ENCODE results near the gene PLCH1. TPM values are rescaled to one million over a fixed set of nuclear protein-coding genes. Genes with fewer than 3 reads are reported as not detected.

Gene PLCH1
- total and polyA plus RNA-seq, 2 donors (not counting 1 experiment from before 2014, with no cell fraction given) = under 0.01 to 0.03 TPM

GRCh38 chr3:155661042-155661441 lies 83.8 kb downstream of the PLCH1 start:
- Histone ChIP-seq H3K27me3 (ENCODE audit: control insufficient read depth, insufficient read depth, low read length) (no peaks in the 10 kb centered on the region), H3K4me1 (ENCODE audit: control insufficient read depth, extremely low read depth, insufficient read depth, low read length) (no peaks in the 10 kb centered on the region), H3K4me2 (ENCODE audit: extremely low read depth, insufficient read depth, low read length) (no peak overlapping the region), H3K79me2 (ENCODE audit: control insufficient read depth, insufficient read depth, low read length) (no peaks in the 10 kb centered on the region), H3K27ac (ENCODE audit: insufficient read depth, low read length) (no peak overlapping the region), H2AFZ (ENCODE audit: low read length) (no peak overlapping the region), H3K9ac (ENCODE audit: insufficient read depth, low read length) (no peak overlapping the region), H3K4me3 (replicated peaks in 1 of 4; ENCODE audit: control extremely low read depth in 1 of 4, insufficient read depth in 1 of 4, low read depth in 3 of 4, low read length in 4 of 4) (no peak overlapping the region), H3K36me3 (ENCODE audit: control insufficient read depth, insufficient read depth, low read length) (no peaks in the 10 kb centered on the region), H4K20me1 (ENCODE audit: control insufficient read depth, extremely low read depth, insufficient read depth, low read length) (no peaks in the 10 kb centered on the region), H3K9me3 (ENCODE audit: control insufficient read depth, insufficient read depth, low read depth, low read length) (no peaks in the 10 kb centered on the region)
- TF ChIP-seq EZH2 (IDR thresholded peaks at IDR 0.05; ENCODE audit: low read length, missing control alignments) = no peak
- TF ChIP-seq, protein P1, sequence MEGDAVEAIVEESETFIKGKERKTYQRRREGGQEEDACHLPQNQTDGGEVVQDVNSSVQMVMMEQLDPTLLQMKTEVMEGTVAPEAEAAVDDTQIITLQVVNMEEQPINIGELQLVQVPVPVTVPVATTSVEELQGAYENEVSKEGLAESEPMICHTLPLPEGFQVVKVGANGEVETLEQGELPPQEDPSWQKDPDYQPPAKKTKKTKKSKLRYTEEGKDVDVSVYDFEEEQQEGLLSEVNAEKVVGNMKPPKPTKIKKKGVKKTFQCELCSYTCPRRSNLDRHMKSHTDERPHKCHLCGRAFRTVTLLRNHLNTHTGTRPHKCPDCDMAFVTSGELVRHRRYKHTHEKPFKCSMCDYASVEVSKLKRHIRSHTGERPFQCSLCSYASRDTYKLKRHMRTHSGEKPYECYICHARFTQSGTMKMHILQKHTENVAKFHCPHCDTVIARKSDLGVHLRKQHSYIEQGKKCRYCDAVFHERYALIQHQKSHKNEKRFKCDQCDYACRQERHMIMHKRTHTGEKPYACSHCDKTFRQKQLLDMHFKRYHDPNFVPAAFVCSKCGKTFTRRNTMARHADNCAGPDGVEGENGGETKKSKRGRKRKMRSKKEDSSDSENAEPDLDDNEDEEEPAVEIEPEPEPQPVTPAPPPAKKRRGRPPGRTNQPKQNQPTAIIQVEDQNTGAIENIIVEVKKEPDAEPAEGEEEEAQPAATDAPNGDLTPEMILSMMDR (conservative IDR thresholded peaks at IDR 0.05 in 1 of 2, IDR thresholded peaks at IDR 0.05 in 1 of 2; ENCODE audit: low read depth in 1 of 2, low read length in 2 of 2) = no peak
- no peak for DNase-seq (ENCODE audit: low read depth in 2 of 2)

DNA sequence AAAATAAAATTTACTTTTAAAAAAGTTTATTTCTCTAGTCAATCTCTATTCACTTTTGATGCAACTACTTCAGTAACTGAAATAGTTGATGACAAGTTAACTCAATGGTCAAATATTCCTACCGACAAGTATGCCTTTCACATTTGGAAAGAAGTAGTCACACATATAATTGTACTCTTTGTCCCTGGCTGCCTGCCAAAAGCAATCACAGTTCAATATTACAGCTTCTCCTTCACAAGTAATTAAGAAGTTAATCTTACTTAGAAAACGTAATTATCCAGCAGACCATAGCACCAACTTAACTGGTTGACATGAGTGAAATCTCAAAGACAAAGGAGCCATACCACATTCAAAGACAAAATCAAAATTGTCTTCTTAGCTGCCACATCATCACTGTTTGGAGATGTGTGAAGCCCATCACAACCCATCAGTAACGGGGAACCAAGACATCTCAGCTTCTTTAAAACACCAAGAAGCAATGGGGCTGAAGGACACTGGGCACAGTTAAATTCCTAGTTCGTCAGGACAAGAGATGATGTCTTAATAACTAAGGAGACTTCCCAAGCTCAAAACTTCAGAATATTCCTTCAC lies 86.1 kb downstream of the PLCH1 start:
- Histone ChIP-seq H3K27ac (ENCODE audit: insufficient read depth, low read length) (no peak overlapping the region), H3K9me3 (ENCODE audit: control insufficient read depth, insufficient read depth, low read depth, low read length) (no peaks in the 10 kb centered on the region), H2AFZ (ENCODE audit: low read length) (no peak overlapping the region)

DNA sequence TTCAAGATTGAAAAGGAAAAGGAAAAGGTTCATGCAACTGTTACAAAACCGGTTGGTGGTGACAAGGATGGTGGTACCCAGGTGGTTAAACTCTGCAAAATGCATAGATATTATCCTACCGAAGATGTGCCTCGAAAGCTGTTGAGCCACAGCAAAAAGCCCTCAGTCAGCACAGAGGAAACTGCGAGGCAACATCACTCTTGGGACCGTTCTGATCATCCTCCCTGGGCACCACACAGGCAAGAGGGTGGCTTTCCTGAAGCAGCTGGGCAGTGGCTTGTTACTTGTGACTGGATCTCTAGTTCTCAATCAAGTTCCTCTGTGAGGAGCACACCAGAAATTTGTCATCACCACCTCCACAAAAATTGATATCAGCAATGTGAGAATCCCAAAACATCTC lies 86.9 kb downstream of the PLCH1 start:
- H3K4me3 ChIP-seq (replicated peaks in 1 of 4; ENCODE audit: control extremely low read depth in 1 of 4, insufficient read depth in 1 of 4, low read depth in 3 of 4, low read length in 4 of 4) = no peak overlapping the region
- H3K27me3 ChIP-seq (ENCODE audit: control insufficient read depth, insufficient read depth, low read length) = no peaks in the 10 kb centered on the region
- H2AFZ ChIP-seq (ENCODE audit: low read length) = no peak overlapping the region
- H3K9me3 ChIP-seq (ENCODE audit: control insufficient read depth, insufficient read depth, low read depth, low read length) = no peaks in the 10 kb centered on the region
- DNase-seq (ENCODE audit: low read depth in 2 of 2) = no peak
- no peaks in the 10 kb centered on the region for H3K79me2 ChIP-seq (ENCODE audit: control insufficient read depth, insufficient read depth, low read length)
- no peaks in the 10 kb centered on the region for H3K36me3 ChIP-seq (ENCODE audit: control insufficient read depth, insufficient read depth, low read length)
- H3K9ac ChIP-seq (ENCODE audit: insufficient read depth, low read length) = no peak overlapping the region
- H3K27ac ChIP-seq (ENCODE audit: insufficient read depth, low read length) = no peak overlapping the region
- no peaks in the 10 kb centered on the region for H3K4me1 ChIP-seq (ENCODE audit: control insufficient read depth, extremely low read depth, insufficient read depth, low read length)
- H3K4me2 ChIP-seq (ENCODE audit: extremely low read depth, insufficient read depth, low read length) = no peak overlapping the region
- TF ChIP-seq EZH2 (IDR thresholded peaks at IDR 0.05; ENCODE audit: low read length, missing control alignments) = no peak
- TF ChIP-seq, protein P1 (conservative IDR thresholded peaks at IDR 0.05 in 1 of 2, IDR thresholded peaks at IDR 0.05 in 1 of 2; ENCODE audit: low read depth in 1 of 2, low read length in 2 of 2) = no peak
- H4K20me1 ChIP-seq (ENCODE audit: control insufficient read depth, extremely low read depth, insufficient read depth, low read length) = no peaks in the 10 kb centered on the region

More for the DNA sequence above, 86.1 kb downstream of the PLCH1 start:
- Histone ChIP-seq H3K4me3 (replicated peaks in 1 of 4; ENCODE audit: control extremely low read depth in 1 of 4, insufficient read depth in 1 of 4, low read depth in 3 of 4, low read length in 4 of 4) (no peak overlapping the region), H3K36me3 (ENCODE audit: control insufficient read depth, insufficient read depth, low read length) (no peaks in the 10 kb centered on the region), H3K27me3 (ENCODE audit: control insufficient read depth, insufficient read depth, low read length) (no peaks in the 10 kb centered on the region), H3K9ac (ENCODE audit: insufficient read depth, low read length) (no peak overlapping the region), H3K79me2 (ENCODE audit: control insufficient read depth, insufficient read depth, low read length) (no peaks in the 10 kb centered on the region), H4K20me1 (ENCODE audit: control insufficient read depth, extremely low read depth, insufficient read depth, low read length) (no peaks in the 10 kb centered on the region), H3K4me2 (ENCODE audit: extremely low read depth, insufficient read depth, low read length) (no peak overlapping the region), H3K4me1 (ENCODE audit: control insufficient read depth, extremely low read depth, insufficient read depth, low read length) (no peaks in the 10 kb centered on the region)
- no peak for DNase-seq (ENCODE audit: low read depth in 2 of 2)
- TF ChIP-seq, protein P1 (conservative IDR thresholded peaks at IDR 0.05 in 1 of 2, IDR thresholded peaks at IDR 0.05 in 1 of 2; ENCODE audit: low read depth in 1 of 2, low read length in 2 of 2) = no peak
- TF ChIP-seq EZH2 (IDR thresholded peaks at IDR 0.05; ENCODE audit: low read length, missing control alignments) = no peak
